Measurements from ENCODE around the gene CST4.
"Not testable (repeated sequence)": the region's sequence is repeated elsewhere in the genome, so short reads cannot be mapped to it uniquely, and the experiment has no call there.

The CST4 gene

DNA sequence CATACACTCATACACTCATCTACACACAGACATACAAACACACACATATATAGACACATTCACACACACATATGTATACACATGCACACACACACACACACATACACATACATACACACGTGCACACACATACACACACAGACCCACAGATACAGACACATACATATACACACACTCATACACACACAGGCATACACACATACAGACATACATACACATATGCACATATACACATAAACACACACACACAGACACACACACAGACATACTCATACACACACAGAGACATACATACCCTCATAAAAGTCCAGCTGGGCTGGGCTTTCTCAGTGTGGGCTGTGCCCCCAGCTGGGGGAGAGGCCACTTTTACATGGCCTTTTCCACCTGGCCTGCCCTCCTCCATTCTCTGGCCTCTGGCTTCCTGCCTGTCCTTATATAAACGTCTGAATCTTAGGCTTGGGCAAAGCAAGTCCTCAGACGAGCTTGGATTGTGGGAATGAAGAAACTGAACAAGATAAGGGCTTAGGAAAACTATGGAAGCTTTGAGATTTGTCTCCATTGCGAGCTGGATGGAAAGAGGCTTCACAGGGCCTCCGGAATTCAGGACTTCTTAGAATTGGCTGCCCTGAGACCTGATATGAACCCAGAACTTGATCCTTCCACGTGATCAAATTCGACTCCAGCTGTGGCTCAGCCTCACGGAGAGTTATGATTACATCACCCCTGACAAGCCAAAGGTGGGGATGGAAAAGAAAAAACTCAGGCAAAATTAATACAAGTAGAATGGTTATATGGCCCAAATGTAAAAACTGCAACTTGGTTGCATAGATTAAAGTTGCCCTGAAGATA lies 28.6 kb downstream of the CST4 start:
- no peak for DNase-seq (ENCODE audit: low read depth in 2 of 2)

DNA sequence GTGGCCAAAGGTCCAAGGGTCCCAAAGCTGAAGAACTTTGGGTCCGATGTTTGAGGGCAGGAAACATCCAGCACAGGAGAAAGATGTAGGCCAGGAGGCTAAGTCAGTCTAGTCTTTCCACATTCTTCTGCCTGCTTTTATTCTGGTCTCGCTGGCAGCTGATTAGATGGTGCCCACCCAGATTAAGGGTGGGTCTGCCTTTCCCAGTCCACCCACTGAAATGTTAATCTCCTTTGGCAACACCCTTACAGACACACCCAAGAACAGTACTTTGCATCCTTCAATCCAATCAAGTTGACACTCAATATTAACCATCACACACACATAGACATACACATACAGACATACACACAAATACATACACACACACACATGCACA lies 29.2 kb downstream of the CST4 start:
- not testable (repeated sequence) for DNase-seq (ENCODE audit: low read depth in 2 of 2)

DNA sequence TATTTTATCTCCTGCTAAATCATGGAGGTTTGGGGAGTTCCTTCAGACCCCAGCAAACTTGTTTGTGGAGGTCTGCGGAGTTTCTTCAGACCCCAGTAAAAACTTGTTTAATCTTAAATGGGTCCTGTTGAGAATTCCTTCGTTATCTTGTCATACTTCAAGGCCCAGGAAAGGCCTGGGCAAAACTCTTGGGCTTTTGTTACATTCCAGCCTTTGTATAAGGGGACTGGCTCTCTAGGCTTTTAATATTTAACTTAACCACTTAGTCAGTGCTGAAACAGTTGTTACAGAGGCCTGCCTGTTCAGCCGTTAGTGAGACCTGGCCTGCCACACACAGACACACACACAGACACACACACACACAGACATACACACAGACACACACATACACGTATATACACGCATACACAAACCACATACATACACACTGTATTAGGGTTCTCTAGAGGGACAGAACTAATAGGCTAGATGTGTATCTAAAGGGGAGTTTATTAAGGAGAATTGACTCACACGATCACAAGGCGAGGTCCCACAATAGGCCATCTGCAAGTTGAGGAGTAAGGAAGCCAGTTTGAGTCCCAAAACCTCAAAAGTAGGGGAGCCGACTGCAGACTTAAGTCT lies 29.7 kb downstream of the CST4 start:
- DNase-seq (ENCODE audit: low read depth in 2 of 2), result no peak

DNA sequence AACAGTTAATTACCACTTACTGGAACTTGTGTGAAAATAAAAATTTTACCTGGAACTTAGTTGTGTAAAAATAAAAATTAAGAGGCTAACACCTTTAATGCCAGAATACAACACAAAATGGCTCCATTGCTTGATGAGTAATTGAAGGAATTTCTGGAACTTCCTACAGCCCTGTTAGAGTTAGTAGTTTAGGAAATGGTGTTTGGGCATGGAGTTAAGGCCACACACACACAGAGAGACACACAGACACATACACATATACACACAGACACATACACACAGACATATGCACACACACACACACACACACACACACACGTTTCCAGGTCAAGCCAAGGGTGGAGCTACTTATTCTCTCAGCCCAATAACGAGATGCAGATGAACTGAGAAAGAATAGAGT lies 30.5 kb downstream of the CST4 start:
- no peak for DNase-seq (ENCODE audit: low read depth in 2 of 2)

DNA sequence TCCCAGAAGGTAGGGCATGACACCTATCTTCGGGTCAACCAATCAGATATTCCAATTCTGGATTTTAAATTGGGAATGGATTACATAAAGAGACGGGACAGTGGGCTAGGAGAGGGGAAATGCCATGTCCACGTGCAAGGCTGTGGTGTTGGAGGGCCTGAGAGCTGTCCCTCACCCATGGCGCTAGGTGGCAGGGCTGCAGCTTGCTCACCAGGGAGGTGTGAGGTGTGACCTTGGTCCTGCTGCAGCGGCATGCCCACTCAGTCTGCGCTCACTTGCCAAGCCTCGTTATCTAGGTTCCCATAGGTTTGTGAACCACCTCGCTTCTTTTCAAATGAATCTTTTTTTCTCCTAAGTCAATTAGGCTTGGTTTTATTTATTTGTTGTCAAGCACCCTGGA lies 31.6 kb downstream of the CST4 start:
- DNase-seq (ENCODE audit: low read depth in 2 of 2), result no peak

DNA sequence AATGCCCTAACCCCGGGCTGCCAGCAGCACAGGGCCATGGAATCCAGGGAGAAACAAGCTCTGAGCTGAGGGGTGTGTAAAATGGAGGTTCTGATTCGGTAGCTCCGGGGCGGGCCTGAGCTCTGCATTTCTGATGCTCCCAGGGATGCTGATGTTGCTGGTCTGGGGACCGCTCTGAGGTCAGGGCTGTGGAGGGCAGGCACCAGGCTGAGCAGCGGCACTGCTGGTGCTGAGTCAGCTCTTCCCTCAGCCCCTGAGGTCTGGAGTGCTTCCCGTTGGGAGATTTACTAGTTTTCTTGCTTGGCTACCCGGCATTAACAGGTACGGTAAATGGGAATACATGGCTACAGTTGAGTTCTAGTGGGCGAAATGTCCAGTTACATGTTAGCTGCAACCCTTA lies 32.5 kb downstream of the CST4 start:
- no peak for DNase-seq (ENCODE audit: low read depth in 2 of 2)

DNA sequence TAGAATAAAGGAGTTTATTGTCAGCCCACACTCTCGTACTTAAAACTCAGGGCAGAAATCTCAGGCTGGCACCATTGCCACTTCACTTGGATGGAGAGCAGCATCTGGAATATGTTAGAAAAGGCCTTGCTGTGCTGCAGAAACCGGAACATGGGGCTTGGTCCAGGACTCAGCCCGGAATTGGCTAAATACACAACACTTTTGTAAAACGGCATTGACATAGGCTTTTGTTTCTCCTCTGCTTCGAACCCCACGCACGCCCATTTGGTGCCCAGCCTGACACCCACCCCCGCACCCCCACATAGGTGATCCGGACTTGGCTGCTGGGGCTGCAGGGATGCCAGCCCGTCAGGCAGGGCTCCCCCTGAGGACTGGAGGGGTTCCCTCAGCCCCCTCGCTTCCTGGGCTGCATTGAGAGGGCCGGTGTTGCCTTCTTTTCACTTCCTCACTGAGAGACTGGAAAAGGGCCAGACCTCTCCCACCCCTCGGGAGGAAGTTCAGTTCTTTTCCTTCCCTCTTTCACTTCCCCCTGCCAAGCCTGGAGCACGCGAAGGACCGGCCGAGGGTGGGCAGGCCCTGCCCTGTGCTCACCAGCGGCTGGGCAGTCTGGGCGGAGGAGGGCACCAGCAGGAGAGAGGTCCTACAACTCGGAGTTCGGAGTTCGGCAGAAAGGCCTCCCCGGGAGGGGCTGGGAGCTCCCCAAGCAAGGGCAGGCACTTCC lies 33.2 kb downstream of the CST4 start:
- DNase-seq (ENCODE audit: low read depth in 2 of 2), result no peak

DNA sequence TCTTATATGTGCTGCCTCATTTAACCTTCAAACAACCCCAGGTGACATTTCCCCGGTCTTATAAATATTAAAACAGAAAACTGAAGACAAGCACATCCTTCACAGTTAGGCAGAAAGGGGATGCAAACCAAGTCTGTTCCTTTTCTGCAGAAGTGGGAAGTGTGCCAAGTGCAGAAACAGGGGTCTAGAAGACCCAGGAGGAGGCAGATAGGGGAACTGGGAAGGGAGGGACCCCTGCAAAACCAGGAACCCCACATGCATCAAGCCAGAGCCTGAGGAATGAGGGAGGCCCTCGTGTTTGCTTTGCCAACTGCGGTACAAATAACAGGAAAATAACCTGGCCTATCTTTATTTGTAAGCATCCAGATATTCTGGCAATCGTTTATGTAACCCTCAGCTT lies 34.1 kb downstream of the CST4 start:
- no peak for DNase-seq (ENCODE audit: low read depth in 2 of 2)

DNA sequence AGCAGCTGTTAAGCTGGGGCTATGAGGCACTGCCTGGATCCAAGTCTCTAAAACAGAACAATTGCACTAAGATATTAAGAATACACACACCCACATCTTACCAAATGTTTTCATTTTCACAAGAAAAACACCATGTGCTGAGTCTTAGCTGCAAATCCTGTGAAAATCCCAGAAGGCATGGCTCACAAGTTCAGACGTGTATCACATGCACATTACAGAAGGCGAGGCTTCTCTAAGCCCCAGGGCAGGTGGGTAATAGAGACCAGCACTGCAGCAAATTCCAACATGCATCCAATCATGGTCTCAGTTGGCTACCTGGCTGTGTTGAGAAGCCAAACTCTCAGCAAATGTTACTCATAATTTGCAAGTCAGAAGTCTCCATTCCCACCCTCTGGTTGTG lies 34.8 kb downstream of the CST4 start:
- DNase-seq (ENCODE audit: low read depth in 2 of 2), result no peak

DNA sequence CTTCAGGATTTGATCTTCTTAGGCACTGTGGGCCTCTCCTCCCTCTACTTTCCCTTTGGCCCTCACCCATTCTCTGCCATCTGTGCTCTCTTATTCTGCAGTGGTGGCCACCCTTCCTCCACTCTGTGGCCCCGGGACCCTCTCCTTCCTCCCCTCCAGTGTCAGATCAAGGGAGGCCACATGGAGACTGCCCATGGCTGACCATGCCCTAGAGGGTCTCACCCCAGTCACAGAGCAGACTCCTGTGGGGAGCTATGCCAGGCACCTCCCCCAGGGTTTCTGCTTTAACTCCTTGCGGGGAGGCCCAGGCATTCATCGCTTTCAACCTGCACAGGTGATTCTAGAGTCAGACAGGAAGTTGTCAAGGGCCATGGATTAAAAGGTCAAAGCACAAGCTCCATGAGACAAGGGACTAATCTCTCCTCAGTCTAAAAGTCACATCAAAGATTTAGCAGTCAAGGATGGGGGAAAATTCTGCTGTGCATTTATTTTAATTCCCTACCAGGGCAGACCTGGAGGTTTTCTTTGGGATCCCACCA lies 35.4 kb downstream of the CST4 start:
- DNase-seq (ENCODE audit: low read depth in 2 of 2), result no peak

DNA sequence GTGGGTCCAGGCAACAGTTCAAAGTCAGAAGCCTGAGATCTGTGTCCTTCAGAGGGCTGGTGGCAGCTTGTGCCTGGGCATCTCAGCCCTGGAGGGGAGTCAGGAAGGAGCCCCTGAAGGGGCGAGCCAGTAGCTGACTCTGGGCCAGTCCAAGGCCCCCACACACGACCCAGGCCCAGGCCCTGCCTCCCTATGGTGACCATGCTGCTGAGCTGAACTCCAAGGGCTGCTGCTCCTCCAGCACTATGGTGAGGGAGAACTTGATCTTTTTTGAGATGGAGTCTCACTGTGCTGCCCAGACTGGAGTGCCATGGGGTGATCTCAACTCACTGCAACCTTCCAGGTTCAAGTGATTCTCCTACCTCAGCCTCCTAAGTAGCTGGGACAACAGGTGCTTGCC lies 35.9 kb downstream of the CST4 start:
- DNase-seq (ENCODE audit: low read depth in 2 of 2), result no peak

DNA sequence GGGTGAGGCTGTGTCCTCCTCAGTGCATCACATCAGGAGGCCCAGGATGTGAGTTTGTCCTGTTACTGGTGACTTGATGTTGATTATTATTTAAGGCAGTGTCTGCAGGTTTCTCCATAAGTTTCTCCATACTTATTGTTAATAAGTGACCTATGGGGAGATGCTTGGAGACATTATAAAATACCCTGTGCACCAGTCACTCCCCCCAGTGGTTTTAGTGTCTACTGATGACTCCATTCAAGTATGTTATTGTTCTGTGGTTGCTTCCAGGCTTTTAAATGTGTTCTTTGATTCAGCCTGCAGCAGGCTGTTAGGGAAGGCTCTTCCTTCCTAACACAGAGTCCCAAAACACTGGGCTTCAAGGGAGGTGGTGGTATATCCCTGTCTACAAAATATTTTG lies 36.5 kb downstream of the CST4 start:
- no peak for DNase-seq (ENCODE audit: low read depth in 2 of 2)

DNA sequence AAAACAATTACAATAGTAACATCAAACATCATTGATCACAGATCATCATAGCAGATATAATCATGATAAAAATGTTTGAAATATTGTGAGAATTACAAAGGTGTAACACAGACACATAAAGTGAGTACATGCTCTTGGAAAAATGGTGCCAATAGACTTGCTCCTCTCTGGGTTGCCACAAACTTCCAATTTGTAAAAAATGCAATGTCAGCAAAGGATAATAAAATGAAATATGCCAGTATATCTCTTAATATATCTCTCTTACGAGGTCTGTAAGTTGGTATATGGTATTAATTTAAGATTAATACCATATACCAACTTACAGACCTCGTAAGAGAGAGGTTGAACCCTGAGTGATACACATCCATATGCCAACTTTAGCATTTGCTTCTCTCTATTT lies 37.7 kb downstream of the CST4 start:
- no peak for DNase-seq (ENCODE audit: low read depth in 2 of 2)

DNA sequence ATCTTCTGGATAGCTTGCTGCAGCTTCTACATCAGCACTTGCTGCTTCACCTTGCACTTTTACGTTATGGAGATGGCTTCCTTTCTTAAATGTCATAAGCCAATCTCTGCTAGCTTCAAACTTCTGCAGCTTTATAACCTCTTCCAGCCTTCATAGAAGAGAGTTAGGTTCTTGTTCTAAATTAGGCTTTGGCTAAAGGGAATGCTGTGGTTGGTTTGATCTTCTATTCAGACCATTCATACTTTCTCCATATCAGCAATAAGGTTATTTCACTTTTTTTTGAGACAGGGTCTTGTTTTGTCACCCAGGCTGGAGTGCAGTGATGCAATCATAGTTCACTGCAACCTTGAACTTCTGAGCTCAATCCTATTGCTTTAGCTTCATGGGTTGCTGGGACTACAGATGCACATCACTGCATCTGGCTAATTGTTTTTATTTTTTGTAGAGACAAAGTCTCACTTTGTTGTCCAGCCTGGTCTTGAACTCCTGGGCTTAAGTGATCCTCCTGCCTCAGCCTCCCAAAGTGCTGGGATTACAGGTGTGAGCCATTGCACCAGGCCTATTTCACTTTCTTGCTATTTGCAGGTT lies 38.9 kb downstream of the CST4 start:
- DNase-seq (ENCODE audit: low read depth in 2 of 2), result no peak

DNA sequence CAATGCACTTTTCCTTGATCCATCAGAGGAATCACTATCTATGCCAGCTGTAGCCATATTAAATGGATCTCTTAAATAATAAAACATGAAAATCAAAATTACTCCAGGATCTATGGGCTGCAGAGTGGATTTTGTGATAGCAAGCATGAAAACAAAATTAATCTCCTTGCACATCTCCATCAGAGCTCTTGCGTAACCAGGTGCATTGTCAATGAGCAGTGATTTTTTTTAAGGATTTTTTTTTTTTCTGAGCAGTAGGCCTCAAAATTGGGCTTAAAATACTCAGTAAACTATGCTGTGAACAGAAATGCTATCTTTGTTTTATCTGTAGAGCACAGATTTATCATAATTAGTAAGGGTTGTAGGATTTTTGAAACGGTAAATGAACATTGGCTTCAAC lies 39.6 kb downstream of the CST4 start:
- DNase-seq (ENCODE audit: low read depth in 2 of 2), result no peak

DNA sequence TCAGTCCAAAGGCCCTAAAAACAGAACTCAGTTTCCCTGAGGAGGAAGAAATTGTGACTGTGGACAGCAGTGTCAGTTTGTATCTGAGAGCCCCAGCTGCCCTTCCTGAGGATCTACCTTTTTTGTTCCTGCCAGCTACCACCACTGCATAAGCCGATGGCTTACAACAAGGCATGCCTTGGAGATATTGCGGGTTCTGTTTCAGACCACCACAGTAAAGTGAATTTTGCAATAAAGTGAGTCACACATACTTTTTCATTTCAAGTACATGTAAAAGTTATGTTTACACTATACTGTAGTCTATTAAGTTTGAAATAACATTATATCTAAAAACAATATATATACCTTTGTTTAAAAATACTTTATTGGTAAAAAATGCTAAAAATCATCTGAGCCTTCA lies 41.5 kb downstream of the CST4 start:
- no peak for DNase-seq (ENCODE audit: low read depth in 2 of 2)

DNA sequence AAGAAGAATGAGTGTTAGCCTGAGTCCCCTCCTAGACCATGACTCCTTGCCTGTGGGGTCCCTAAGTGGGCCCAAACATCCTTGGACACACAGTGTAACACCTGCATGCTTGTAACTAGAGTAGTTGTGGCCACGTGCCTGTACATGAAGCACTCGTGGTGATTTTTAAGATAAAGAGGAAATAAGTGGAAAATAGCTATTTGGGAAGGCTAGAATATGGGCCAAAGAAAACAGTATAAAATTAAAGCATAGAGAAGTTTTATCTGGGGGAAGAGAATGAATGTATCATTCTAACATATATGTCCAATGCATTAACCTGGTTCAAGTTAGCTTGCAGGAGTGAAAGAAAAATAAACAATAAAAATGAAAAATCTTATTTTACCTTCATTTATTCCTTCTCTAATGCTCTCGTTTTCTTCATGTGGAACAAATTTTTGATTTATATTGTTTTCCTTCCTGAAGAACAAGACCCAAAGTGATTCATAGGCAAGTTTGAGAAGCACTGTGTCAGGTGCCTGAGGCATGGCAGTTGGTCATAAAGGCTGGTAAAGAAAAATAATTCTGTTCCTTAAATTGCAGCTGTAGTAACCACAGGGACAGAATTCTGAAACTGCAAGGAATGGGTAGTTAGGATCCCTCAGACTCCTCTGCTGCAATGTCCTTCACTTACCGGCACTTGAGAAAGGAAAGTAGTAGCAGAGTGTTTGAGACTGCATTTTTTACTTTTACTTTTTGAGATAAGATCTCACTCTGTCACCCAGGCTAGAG lies 42.5 kb downstream of the CST4 start:
- DNase-seq (ENCODE audit: low read depth in 2 of 2), result no peak

DNA sequence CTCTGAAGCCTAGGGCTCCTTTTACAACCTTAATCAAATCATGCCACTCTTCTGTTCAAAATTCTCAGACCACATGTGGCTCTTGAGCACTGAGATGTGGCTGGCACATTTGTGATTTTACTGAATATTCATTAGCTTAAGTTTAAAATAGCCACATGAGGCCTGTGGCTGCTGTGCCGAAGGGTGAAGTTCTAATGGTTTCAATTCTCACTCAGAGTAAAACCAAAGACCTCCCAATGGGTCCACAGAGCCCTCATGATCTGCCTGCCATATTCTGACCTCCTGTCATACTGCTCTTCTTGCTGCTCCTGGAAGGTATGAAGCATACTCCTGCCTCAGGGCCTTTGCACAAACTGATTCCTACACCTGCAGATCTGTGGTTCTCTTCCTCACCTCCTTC lies 43.3 kb downstream of the CST4 start:
- DNase-seq (ENCODE audit: low read depth in 2 of 2), result no peak

DNA sequence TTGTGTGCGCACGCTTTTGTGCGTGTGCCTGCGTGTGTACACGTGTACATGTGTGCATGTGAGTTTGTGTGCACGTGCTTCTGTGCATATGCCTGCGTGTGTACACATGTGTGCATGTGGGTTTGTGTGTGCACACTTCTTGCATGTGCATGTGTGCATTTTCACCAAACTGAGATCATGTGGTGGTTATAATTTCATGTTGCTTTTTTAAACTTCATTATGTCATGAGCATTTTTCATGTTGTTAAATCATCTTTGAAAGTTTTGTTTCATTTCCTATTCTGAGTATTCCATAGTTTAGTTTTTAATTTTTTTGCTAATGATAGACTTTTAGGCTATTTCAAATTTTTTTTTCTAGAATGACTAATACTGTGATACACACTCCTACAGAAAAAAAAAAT lies 44.7 kb downstream of the CST4 start:
- no peak for DNase-seq (ENCODE audit: low read depth in 2 of 2)

DNA sequence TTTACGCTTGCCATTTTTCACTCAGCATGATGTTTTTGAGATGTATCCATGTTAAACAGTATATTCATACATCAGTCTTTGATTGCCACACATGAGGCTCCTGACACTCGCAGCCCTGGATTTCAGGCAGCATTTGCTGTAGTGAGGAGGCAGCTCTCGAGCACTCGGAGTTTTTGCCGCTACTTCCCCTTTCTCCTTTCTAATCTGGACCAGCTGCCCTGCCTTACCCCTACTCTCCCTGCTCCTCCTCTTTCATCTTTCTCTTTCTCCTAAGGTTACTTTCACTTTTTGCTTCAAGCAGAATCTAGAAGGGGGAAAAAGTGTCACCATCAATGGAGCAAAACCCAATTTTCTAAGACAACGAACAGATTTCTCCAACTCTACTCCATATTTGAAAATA lies 45.2 kb downstream of the CST4 start:
- no peak for DNase-seq (ENCODE audit: low read depth in 2 of 2)

DNA sequence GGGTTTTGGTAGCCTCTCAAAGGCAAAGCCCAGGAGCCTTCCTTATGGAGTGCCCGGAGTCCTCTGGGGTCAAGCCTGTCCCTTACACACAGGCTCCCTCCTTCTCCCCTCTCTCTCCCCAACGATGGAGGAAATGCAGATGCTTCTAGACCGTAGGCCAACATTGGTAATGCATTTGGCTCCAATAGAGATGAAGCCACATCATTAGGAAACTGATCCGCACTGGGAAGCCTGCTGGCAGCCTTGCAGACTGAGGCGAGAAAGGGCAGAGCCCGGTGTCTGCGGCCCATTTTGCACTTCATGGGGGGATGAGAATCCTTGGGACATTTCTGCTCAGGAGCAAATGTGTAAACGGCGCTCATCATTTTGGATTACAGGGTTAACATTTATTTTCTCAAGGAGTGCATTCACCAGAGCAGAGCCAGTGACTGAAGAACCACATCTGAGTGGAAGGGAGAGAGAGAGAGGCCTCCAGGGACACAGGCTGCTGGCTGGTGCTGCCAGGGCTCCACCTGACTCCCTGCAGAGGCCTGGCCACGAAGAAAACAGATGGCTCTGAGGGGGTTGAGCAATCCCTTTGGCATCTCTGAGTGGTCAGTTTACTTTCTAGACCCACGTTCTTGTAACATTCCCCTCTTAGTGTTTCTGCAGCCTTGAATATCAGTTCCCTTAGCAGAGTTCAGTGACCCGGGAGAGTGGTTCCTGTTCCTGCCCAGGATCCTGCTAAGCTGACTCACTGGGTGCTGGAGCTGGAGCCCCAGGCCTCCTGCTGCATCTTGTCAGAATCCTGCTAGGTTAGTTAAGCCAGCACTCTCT lies 46.7 kb downstream of the CST4 start:
- DNase-seq (ENCODE audit: low read depth in 2 of 2), result no peak

Measured in stimulated activated CD8-positive, alpha-beta memory T cell treated with anti-CD3 and anti-CD28 coated beads, Interleukin-2, amount 100 ng/mL, for 1 hour (primary cell).